Measurements from ENCODE around the gene RCOR2.

RCOR2 gene

DNA sequence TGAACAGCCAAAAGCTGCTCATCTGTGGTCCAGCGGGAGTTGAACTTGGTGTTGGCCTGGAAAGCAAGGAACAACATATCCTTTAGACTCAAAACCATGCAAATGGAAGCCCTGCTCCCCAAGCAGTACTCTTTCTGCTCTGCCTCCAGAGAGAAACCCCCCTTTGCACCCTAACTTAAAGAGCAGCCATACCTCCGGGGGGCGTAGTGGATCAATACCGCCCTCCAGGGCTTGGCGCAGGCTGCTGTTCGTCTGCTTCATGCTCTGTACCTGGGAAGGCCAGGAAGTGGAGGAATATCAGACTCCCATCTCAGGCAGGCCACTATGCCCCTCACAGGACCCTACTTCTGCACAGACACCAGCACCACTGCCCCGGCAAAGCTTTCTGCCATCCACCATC is 4.3 kb downstream of the RCOR2 start:
- no peak for DNase-seq (ENCODE audit: low read depth in 2 of 2)
- TF ChIP-seq, protein P1, sequence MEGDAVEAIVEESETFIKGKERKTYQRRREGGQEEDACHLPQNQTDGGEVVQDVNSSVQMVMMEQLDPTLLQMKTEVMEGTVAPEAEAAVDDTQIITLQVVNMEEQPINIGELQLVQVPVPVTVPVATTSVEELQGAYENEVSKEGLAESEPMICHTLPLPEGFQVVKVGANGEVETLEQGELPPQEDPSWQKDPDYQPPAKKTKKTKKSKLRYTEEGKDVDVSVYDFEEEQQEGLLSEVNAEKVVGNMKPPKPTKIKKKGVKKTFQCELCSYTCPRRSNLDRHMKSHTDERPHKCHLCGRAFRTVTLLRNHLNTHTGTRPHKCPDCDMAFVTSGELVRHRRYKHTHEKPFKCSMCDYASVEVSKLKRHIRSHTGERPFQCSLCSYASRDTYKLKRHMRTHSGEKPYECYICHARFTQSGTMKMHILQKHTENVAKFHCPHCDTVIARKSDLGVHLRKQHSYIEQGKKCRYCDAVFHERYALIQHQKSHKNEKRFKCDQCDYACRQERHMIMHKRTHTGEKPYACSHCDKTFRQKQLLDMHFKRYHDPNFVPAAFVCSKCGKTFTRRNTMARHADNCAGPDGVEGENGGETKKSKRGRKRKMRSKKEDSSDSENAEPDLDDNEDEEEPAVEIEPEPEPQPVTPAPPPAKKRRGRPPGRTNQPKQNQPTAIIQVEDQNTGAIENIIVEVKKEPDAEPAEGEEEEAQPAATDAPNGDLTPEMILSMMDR (IDR thresholded peaks at IDR 0.05; ENCODE audit: low read depth, low read length) = no peak
- no peak overlapping the region for H3K4me3 ChIP-seq (replicated peaks in 1 of 2; ENCODE audit: low read depth in 2 of 2, low read length in 2 of 2)

DNA sequence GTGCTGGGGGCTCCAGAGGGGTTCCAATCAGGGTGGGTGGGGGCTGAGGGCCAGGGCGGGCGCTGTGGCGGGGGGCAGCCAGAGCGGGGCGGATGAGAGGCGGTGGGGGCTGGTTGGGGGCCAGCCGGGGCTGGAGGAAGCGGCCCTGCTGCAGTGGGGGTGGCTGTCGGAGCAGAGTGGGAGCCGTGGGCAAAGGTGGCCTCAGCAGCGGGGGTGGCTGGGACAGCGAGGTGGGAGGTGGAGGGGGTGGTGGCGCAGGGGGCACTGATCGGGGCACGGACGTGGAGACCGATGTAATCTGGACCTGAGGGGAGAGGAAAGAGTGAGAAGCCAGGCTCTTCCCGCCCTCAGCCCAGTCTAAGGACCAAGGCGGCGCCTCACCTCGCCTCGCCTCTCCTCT is 5.1 kb downstream of the RCOR2 start:
- no peak for DNase-seq (ENCODE audit: low read depth in 2 of 2)

DNA sequence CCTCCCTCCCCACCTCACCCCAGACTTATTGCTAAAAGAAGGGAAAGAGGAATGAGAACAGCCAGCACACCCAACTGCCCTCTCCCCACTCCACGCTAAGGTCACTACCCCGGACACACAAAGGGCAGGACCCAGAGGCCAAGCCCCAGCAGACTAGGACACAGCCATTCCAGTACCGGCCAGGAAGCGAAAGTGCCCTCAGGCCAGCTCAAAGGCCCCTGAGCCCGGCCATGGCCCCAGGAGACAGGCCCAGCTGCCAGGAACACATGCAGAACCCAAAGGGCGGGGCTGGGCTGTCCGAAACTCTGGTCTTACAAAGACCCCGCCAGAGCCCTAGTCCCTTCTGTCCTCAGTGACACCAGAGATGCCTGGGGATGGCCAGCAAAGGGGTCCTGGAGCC is 5.5 kb downstream of the RCOR2 start:
- TF ChIP-seq, protein P1 (IDR thresholded peaks at IDR 0.05; ENCODE audit: low read depth, low read length) = no peak
- DNase-seq (ENCODE audit: low read depth in 2 of 2) = no peak
- H3K4me3 ChIP-seq (replicated peaks in 1 of 2; ENCODE audit: low read depth in 2 of 2, low read length in 2 of 2) = no peak overlapping the region

More for the DNA sequence above, 5.1 kb downstream of the RCOR2 start:
- no peak overlapping the region for H3K4me3 ChIP-seq (replicated peaks in 1 of 2; ENCODE audit: low read depth in 2 of 2, low read length in 2 of 2)
- TF ChIP-seq, protein P1 (IDR thresholded peaks at IDR 0.05; ENCODE audit: low read depth, low read length) = no peak

DNA sequence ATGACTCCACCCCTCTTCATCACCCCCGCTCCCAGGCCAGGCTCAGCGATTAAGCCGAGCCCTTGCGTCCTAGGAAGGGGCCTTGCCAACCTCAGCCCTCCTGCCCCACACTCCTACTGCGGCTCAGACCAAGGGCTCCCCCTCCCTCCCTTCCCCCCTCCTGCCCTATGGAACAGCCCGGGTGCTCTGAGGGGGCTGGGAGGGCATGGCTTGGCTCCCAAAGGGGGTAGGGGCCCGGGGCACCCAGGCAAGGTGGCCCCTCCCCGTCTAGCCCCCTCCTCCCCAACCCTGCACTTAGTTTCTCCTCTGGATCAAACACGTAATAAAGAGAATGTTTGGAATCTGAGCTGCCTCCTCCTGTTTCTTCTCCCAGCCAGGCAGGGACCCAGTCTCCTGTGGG is 6.3 kb downstream of the RCOR2 start:
- no peak overlapping the region for H3K4me3 ChIP-seq (replicated peaks in 1 of 2; ENCODE audit: low read depth in 2 of 2, low read length in 2 of 2)
- no peak for DNase-seq (ENCODE audit: low read depth in 2 of 2)
- TF ChIP-seq, protein P1 (IDR thresholded peaks at IDR 0.05; ENCODE audit: low read depth, low read length) = no peak

DNA sequence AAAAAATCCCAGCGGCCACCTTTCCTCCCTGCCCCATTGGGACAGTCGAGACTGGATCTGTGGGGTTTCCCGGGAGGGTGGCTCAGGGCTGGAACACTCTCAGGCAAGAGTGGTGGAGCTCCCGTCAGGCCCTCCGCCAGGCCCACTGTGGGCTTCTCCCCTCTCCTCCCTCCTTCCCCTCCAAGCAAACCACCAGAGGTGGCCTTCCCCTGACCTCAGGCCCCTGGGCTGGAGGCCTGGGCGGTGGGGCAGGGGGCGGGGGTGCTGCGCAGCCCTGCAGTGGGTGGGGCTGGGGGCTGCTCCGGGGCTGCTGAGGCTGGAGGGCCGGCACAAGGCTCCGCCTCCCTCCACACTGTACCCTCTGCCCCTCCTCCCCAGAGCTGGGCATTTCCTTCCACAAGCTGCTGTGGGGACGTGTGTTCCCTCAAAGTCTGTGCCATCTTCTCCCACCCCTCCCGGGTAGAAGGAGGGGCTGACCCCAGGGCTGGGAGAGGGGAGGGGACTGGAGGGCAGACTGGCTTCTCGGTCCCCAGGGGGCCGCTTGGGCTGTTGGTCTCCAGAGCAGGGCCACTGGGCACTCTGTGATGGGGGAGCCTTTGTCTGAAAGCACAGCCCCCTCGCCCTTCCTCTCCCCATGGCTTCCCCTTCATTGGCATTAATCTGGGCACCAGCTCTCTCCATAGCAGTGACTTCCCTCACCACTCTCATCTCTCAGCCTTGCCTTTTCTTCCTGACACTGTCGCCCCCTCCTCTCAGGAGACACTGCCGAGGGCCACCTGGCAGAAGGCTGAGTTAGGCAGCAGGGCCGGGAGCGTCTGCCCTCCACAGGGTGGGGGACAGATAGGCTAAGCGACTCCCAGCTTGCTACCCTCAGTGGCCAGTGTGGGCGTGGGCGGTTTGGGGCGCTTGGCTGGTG is 7.1 kb downstream of the RCOR2 start:
- H3K4me3 ChIP-seq (replicated peaks in 1 of 2; ENCODE audit: low read depth in 2 of 2, low read length in 2 of 2) = no peak overlapping the region
- TF ChIP-seq, protein P1 (IDR thresholded peaks at IDR 0.05; ENCODE audit: low read depth, low read length) = no peak

DNA sequence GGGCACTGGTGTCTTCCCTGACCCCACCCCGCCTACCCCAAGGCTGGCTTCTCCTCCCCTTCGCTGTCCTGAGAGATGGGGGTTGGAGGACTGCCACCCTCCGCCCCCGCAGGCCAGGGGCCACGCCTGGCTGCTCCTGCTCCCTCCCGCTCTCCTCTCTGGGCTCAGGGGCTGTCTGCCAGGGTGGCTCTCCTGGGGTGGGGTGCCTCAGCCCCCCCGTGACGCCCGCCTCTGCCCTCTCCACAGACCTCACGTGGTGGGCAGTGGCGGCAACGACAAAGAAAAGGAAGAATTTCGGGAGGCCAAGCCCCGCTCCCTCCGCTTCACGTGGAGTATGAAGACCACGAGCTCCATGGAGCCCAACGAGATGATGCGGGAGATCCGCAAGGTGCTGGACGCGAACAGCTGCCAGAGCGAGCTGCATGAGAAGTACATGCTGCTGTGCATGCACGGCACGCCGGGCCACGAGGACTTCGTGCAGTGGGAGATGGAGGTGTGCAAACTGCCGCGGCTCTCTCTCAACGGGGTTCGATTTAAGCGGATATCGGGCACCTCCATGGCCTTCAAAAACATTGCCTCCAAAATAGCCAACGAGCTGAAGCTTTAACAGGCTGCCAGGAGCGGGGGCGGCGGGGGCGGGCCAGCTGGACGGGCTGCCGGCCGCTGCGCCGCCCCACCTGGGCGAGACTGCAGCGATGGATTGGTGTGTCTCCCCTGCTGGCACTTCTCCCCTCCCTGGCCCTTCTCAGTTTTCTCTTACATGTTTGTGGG is 8.1 kb downstream of the RCOR2 start:
- DNase-seq (ENCODE audit: low read depth in 2 of 2) = no peak
- H3K4me3 ChIP-seq (replicated peaks in 1 of 2; ENCODE audit: low read depth in 2 of 2, low read length in 2 of 2) = no peak overlapping the region
- TF ChIP-seq, protein P1 (IDR thresholded peaks at IDR 0.05; ENCODE audit: low read depth, low read length) = no peak

More for the DNA sequence above, 7.1 kb downstream of the RCOR2 start:
- no peak for DNase-seq (ENCODE audit: low read depth in 2 of 2)
